ENCODE measurements around the gene BARD1. TPM values are rescaled to one million over a fixed set of nuclear protein-coding genes. Genes with fewer than 3 reads are reported as not detected.

BARD1 gene
- total RNA-seq, 1 donor from 2014 or later: 8.1 TPM

DNA sequence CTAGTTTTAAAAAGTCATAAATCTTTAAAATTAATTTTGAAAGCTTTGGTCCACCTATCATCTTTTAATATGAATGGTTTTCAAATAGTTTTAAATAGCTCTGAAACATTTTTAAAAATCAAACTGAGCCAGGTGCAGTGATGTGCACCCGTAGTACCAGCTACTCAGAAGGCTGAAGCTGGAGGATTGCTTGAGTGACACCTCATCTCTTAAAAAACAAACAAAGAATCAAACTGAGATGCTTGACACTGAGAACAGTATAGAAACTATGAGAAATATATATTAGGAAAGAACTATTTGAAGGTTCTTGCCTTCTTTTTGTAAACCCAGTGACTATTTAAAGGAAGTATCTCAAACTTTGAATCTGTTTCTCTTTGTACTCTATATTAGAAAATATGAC is 67.4 kb downstream of the BARD1 start:
- intact Hi-C loops (cut with micrococcal nuclease): no loop called here
- Histone ChIP-seq H3K36me3 (peaks cover 22% of the 10 kb centered on the region), H3K4me3 (no peak overlapping the region), H3K27me3 (ENCODE audit: low read depth) (no peaks in the 10 kb centered on the region), H3K27ac (replicated peaks) (no peak overlapping the region), H3K9me3 (replicated peaks) (no peaks in the 10 kb centered on the region), H3K4me1 (no peaks in the 10 kb centered on the region)
- no peak for DNase-seq
- TF ChIP-seq, protein P1, sequence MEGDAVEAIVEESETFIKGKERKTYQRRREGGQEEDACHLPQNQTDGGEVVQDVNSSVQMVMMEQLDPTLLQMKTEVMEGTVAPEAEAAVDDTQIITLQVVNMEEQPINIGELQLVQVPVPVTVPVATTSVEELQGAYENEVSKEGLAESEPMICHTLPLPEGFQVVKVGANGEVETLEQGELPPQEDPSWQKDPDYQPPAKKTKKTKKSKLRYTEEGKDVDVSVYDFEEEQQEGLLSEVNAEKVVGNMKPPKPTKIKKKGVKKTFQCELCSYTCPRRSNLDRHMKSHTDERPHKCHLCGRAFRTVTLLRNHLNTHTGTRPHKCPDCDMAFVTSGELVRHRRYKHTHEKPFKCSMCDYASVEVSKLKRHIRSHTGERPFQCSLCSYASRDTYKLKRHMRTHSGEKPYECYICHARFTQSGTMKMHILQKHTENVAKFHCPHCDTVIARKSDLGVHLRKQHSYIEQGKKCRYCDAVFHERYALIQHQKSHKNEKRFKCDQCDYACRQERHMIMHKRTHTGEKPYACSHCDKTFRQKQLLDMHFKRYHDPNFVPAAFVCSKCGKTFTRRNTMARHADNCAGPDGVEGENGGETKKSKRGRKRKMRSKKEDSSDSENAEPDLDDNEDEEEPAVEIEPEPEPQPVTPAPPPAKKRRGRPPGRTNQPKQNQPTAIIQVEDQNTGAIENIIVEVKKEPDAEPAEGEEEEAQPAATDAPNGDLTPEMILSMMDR (IDR thresholded peaks at IDR 0.05; ENCODE audit: borderline replicate concordance): no peak

DNA sequence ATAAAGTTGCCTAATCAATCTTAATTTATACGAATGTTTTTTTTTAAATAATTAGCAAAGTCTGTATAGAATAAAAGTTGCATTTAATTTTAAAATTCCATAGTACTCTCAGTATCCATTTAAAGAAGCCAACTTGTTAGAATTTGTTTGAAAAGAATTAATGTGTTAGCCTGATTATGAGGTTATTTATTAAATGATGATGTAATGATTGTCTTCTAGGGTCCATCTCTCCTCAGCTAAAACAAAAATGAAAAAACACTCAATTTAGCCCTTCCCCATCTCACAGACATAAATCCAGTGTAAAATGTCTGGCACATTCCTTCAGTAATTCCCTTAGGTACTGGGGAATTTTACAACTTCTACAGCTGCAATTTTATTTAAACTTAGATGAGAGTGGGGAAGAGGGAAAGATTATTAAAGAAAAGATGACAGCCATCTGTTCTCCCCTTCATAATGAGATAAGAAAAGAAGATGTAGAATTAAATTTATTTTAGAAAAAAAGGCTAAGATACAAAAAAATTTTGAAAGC is 68.6 kb downstream of the BARD1 start:
- no peak for DNase-seq
- TF ChIP-seq, protein P1 (IDR thresholded peaks at IDR 0.05; ENCODE audit: borderline replicate concordance): no peak
- Histone ChIP-seq H3K4me3 (no peak overlapping the region), H3K36me3 (peaks cover 22% of the 10 kb centered on the region), H3K27ac (replicated peaks) (no peak overlapping the region), H3K27me3 (ENCODE audit: low read depth) (no peaks in the 10 kb centered on the region), H3K9me3 (replicated peaks) (no peaks in the 10 kb centered on the region), H3K4me1 (no peaks in the 10 kb centered on the region)
- intact Hi-C loops (cut with micrococcal nuclease): no loop called here

DNA sequence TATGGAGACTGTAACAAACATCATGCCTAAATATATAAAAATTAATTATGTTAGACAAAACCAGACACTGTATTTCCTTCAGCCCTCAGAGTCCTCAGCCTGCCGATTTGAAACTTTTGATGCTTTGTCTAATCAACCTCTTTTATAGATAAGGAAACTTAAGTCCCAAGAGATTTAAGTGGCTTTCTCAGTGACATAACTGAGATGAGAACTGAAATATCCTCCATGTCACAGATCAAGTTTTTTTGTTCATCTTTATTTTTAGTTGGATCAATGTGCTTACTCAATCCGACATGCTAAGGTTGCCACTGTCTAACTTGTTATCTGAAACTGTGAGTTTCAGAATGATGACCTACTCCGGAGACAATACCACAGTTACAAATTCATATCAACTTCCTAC is 72.3 kb downstream of the BARD1 start:
- Histone ChIP-seq H3K4me3 (no peak overlapping the region), H3K27ac (replicated peaks) (no peak overlapping the region), H3K36me3 (peaks cover 6% of the 10 kb centered on the region), H3K27me3 (ENCODE audit: low read depth) (no peaks in the 10 kb centered on the region), H3K4me1 (no peaks in the 10 kb centered on the region), H3K9me3 (replicated peaks) (no peaks in the 10 kb centered on the region)
- no peak for DNase-seq
- intact Hi-C loops (cut with micrococcal nuclease): no loop called here
- TF ChIP-seq, protein P1 (IDR thresholded peaks at IDR 0.05; ENCODE audit: borderline replicate concordance): no peak

GRCh38 chr2:214730800-214731407 is 78.6 kb downstream of the BARD1 start:
- intact Hi-C loops (cut with micrococcal nuclease): no loop called here
- Histone ChIP-seq H3K36me3 (peaks cover 34% of the 10 kb centered on the region), H3K27ac (replicated peaks) (no peak overlapping the region), H3K27me3 (ENCODE audit: low read depth) (no peaks in the 10 kb centered on the region), H3K4me3 (no peak overlapping the region), H3K4me1 (peaks cover 6% of the 10 kb centered on the region), H3K9me3 (replicated peaks) (no peaks in the 10 kb centered on the region)
- TF ChIP-seq, protein P1 (IDR thresholded peaks at IDR 0.05; ENCODE audit: borderline replicate concordance): no peak
- DNase-seq: no peak

- DNase-seq: no peak
- intact Hi-C loops (cut with micrococcal nuclease): no loop called here
- H3K4me3 ChIP-seq: no peak overlapping the region
- no peaks in the 10 kb centered on the region for H3K9me3 ChIP-seq (replicated peaks)
- no peaks in the 10 kb centered on the region for H3K27me3 ChIP-seq (ENCODE audit: low read depth)
- peaks cover 6% of the 10 kb centered on the region for H3K4me1 ChIP-seq
- H3K36me3 ChIP-seq: peaks cover 34% of the 10 kb centered on the region
- TF ChIP-seq, protein P1 (IDR thresholded peaks at IDR 0.05; ENCODE audit: borderline replicate concordance): no peak
- no peak overlapping the region for H3K27ac ChIP-seq (replicated peaks)
Measured at GRCh38 chr2:214730248-214730647, 79.2 kb downstream of the BARD1 start.
